Astrocyte of the spinal cord (primary cell): Measurements from ENCODE around the gene TUT4.

Experiments used
- DNase-seq: peaks from one replicate; pipeline ENCODE4 v3.0.0; 2011; ENCODE audit warnings: low read depth, low spot score
- H3K4me3 ChIP-seq: 2 replicates; pipeline ENCODE4 v1.5.1; 2011; ENCODE audit warnings: low read depth, mild to moderate bottlenecking, low read length, moderate library complexity
- CTCF ChIP-seq: IDR thresholded peaks from 2 replicates; pipeline ENCODE4 v1.5.1; 2012; ENCODE audit warnings: low read depth, mild to moderate bottlenecking, low read length, inconsistent platforms
- in situ Hi-C: cut with HindIII; loops from 2 replicates; pipeline ENCODE4 v1.10.0; 2017; ENCODE audit warnings: low sequenced_read_pairs

The TUT4 gene

GRCh38 chr1:52402860-52403240 is 150.0 kb downstream of the TUT4 start:
- no peak for TF ChIP-seq CTCF
- no peak for DNase-seq
- in situ Hi-C loops: no loop called here
- peak overlapping the region; percentile 72 for H3K4me3 ChIP-seq

GRCh38 chr1:52400131-52400530 is 152.8 kb downstream of the TUT4 start:
- in situ Hi-C loops: no loop called here
- no peak for TF ChIP-seq CTCF
- no peak overlapping the region for H3K4me3 ChIP-seq
- no peak for DNase-seq

- no peak for DNase-seq
- H3K4me3 ChIP-seq: no peak overlapping the region
- no peak for TF ChIP-seq CTCF
- in situ Hi-C loops: no loop called here
Measured at GRCh38 chr1:52399629-52400028, 153.3 kb downstream of the TUT4 start.

GRCh38 chr1:52393174-52393573 is 159.7 kb downstream of the TUT4 start:
- no peak for DNase-seq
- no peak for TF ChIP-seq CTCF
- in situ Hi-C loops: no loop called here
- H3K4me3 ChIP-seq: no peak overlapping the region

GRCh38 chr1:52386458-52386857 is 166.4 kb downstream of the TUT4 start:
- no peak for DNase-seq
- no peak overlapping the region for H3K4me3 ChIP-seq
- in situ Hi-C loops: no loop called here
- TF ChIP-seq CTCF: no peak

GRCh38 chr1:52385376-52385775 is 167.5 kb downstream of the TUT4 start:
- no peak overlapping the region for H3K4me3 ChIP-seq
- in situ Hi-C loops: no loop called here
- no peak for TF ChIP-seq CTCF
- DNase-seq: no peak
